AG04449 (cell line): ENCODE data around the gene ZNF546.

ENCODE experiments used
- CTCF ChIA-PET: fragments of 350-600 bp; formaldehyde crosslinking; extraction: SDS; loops from one replicate; lab custom pipeline; 2021; ENCODE audit warnings: antibody characterized with exemption; lab: Yijun Ruan, JAX
- POLR2A ChIA-PET: fragments of 400-600, 350-600 bp; formaldehyde crosslinking; extraction: SDS; loops from one replicate; lab custom pipeline; 2020; ENCODE audit warnings: antibody characterized with exemption, inconsistent platforms; lab: Yijun Ruan, JAX
- DNase-seq: peaks from one replicate; pipeline ENCODE4 v3.0.0-alpha.2; 2010; ENCODE audit warnings: low read depth, low spot score
- H3K4me3 ChIP-seq: 2 replicates; pipeline ENCODE4 v1.5.1; 2011; ENCODE audit warnings: low read depth, mild to moderate bottlenecking, control low read depth, low read length
- TF ChIP-seq, protein P1 (sequence below): IDR thresholded peaks from one replicate; pipeline ENCODE4 v1.5.1; 2011; ENCODE audit warnings: mild to moderate bottlenecking, moderate library complexity, low read length, control low read depth, inconsistent platforms; ENCODE audit not compliant: insufficient read depth; ENCODE audit errors: missing control alignments

Gene ZNF546

DNA sequence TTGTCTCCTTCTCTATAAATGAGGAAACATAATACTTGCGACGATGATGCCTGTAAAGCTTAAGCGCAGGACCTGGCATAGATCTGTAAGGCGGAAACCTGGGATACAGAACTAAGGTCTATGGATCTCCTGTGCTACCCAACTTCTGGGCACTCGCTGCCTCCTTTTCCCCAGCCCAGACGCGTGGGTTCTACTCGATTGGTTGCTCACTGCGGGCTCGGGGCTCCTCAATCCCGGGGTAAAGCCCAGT, 26.5 kb upstream of the ZNF546 start:
- ChIA-PET POLR2A (interaction anchor here (0.6 to 1.9 kb wide), 13 partner anchors 9 to 530 kb away, joined by 3 to 9 read pairs (median 3); partner anchors contain the start of genes FBL, ZNF546 and ZNF780B), CTCF (interaction anchor here (0.7 to 3.8 kb wide), 19 partner anchors 8 to 418 kb away, joined by 3 to 53 read pairs (median 4); partner anchors contain the start of genes DYRK1B, FBL and ZNF546)
- H3K4me3 ChIP-seq = peak overlapping the region; percentile 84
- TF ChIP-seq, protein P1, sequence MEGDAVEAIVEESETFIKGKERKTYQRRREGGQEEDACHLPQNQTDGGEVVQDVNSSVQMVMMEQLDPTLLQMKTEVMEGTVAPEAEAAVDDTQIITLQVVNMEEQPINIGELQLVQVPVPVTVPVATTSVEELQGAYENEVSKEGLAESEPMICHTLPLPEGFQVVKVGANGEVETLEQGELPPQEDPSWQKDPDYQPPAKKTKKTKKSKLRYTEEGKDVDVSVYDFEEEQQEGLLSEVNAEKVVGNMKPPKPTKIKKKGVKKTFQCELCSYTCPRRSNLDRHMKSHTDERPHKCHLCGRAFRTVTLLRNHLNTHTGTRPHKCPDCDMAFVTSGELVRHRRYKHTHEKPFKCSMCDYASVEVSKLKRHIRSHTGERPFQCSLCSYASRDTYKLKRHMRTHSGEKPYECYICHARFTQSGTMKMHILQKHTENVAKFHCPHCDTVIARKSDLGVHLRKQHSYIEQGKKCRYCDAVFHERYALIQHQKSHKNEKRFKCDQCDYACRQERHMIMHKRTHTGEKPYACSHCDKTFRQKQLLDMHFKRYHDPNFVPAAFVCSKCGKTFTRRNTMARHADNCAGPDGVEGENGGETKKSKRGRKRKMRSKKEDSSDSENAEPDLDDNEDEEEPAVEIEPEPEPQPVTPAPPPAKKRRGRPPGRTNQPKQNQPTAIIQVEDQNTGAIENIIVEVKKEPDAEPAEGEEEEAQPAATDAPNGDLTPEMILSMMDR = no peak
- no peak for DNase-seq

- ChIA-PET CTCF (interaction anchor here (0.7 to 3.8 kb wide), 19 partner anchors 9 to 419 kb away, joined by 3 to 53 read pairs (median 4); partner anchors contain the start of genes DYRK1B, FBL and ZNF546), POLR2A (interaction anchor here (0.6 to 1.9 kb wide), 13 partner anchors 9 to 530 kb away, joined by 3 to 9 read pairs (median 3); partner anchors contain the start of genes FBL, ZNF546 and ZNF780B)
- TF ChIP-seq, protein P1 = peak; percentile 86
- H3K4me3 ChIP-seq = peak within 1 kb of the TSS; percentile 96
- DNase-seq = peak; percentile 96
Measured at GRCh38 chr19:39970675-39971379, 26.0 kb upstream of the ZNF546 start, which contains the start of gene PSMC4. Gene PSMC4 (plus strand): TSS chr19:39971165. CDS start chr19:39971203, 38 bp downstream.

GRCh38 chr19:39971380-39972035, 25.4 kb upstream of the ZNF546 start:
- TF ChIP-seq, protein P1 = no peak
- no peak for DNase-seq
- CTCF ChIA-PET = interaction anchor here (1.0 to 3.8 kb wide), 14 partner anchors 10 to 204 kb away, joined by 3 to 53 read pairs (median 5); partner anchors contain the start of genes DYRK1B, FBL and ZNF546
- H3K4me3 ChIP-seq = peak overlapping the region; percentile 96
- POLR2A ChIA-PET = interaction anchor here (1.1 to 1.9 kb wide), 4 partner anchors 8 to 125 kb away, joined by 3 to 9 read pairs (median 5); partner anchors contain the start of gene FBL

GRCh38 chr19:39974377-39975155, 22.3 kb upstream of the ZNF546 start:
- no peak for DNase-seq
- ChIA-PET CTCF (no interaction called here), POLR2A (no interaction called here)
- TF ChIP-seq, protein P1 = no peak
- H3K4me3 ChIP-seq = no peak overlapping the region

DNA sequence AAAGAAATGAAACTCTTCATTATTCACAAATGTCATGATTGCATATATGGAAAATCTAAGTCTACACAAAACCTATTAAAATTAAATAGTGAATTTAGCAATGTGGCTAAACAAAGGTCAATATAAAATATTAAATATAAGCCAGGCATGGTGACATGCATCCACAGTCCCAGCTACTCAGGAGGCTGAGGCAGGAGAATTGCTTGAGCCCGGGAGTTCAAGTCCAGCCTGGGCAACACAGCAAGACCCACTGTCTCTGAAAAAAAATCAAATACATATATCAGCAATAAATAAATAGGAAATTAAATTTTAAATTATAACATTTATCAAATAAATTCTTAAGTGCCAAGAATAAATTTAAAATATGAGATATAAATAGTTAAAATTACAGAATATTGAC, 14.0 kb upstream of the ZNF546 start:
- ChIA-PET POLR2A (no interaction called here), CTCF (interaction anchor here (3.2 kb wide), 1 partner anchor 12 kb away, joined by 17 read pairs; the partner anchor contains the start of gene PSMC4)
- DNase-seq = no peak
- TF ChIP-seq, protein P1 = no peak
- H3K4me3 ChIP-seq = no peak overlapping the region
